ENCODE data around the gene DST.

DNA sequence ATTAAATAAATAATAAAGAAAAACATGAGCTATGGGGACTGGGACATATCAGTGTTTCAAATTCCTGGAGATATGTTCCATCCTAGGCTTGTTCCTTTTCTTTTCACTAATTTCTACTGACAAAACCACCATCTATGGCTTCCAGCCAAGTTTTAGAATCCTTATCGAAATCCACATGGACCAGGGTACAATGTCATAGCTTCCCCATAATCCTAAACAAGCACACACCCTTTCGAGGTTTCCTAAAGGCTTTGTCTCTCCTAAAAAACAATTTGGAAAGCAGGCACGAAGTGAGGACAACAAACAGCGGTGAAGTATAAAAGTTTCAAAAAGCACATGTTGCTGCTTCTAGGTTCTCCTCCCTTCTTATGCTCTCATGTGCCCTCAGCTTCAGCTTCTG, 13.3 kb upstream of the DST start:
- no peak for TF ChIP-seq CTCF (IDR thresholded peaks at IDR 0.05)
- TF ChIP-seq ZFX (IDR thresholded peaks at IDR 0.05; ENCODE audit: borderline replicate concordance) = no peak
